HG03139 (cell line): Measurements from ENCODE around the gene APOBEC3C.
"Not testable (repeated sequence)": the region's sequence is repeated elsewhere in the genome, so short reads cannot be mapped to it uniquely, and the experiment has no call there.

Experiments
- ATAC-seq: cut with Tn5 transposase; IDR thresholded peaks from one replicate; pipeline ENCODE4 v1.9.1; 2021; ENCODE audit not compliant: unreplicated experiment

Gene APOBEC3C

GRCh38 chr22:39055658-39056057 lies 41.6 kb downstream of the APOBEC3C start:
- no peak for ATAC-seq

GRCh38 chr22:39061290-39061689 lies 47.2 kb downstream of the APOBEC3C start:
- ATAC-seq: not testable (repeated sequence)

DNA sequence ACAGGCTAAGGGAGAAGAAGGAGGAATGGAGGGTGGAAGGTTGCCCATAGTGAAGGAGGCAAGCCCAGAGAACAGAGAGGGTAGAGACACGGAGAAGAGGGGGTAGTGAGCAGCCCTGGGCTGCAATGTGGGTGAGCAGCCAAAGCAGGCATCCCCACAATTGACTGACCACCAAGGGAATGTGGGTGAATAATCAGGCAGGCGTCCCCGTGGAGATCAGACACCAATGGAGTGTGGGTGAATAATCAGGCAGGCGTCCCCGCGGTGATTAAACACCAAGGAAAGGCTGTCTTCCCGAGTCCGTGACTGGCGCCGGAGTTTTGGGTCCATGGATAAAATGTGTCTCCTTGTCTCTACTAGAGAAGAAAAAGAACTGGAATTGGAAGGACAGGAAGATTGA lies 47.9 kb downstream of the APOBEC3C start:
- ATAC-seq: not testable (repeated sequence)

GRCh38 chr22:39063904-39064303 lies 49.8 kb downstream of the APOBEC3C start:
- not testable (repeated sequence) for ATAC-seq

- ATAC-seq: not testable (repeated sequence)
Observed at GRCh38 chr22:39066442-39067276, 52.6 kb downstream of the APOBEC3C start.

DNA sequence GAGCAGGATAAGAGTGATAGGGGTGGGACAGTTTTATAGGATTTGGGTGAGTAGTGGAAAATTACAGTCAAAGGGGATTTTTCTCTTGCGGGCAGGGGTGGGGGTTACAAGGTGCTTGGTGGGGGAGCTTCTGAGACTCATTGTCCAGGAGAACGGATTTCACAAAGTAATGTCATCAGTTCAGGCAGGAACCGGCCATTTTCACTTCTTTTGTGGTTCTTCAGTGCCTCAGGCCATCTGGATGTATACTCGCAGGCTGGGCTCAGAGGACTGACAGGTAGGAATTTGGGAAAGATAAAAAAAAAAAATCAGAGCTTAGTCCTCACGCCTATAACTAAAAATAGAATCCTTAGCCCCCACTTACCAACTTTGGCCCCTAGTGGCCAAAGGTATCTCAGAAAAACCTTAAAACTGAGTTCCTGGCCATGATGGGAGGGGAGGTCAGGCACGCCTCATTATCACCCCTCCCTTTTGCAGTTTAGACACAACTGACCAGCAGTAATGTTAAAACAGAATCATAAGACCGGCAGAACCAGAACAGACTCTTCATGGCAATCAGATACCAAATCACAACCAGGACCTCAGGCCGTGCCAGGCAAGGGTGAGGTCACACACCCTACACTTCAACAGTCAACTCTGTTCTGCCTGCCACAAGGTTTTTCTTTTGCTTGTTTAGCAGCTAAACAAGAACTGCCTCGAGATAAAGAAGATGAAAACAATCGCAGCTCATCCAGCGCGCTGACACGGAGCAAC lies 54.2 kb downstream of the APOBEC3C start:
- ATAC-seq: no peak
